HepG2 (cell line): ENCODE data around the gene SP6. TPM values are rescaled to one million over a fixed set of nuclear protein-coding genes. Genes with fewer than 3 reads are reported as not detected.

Experiments used
- EHMT2 ChIP-seq: fragments of 200-600 bp; sonication (generic); IDR thresholded peaks from 2 replicates; pipeline ENCODE4 v1.7.0; 2017; ENCODE audit warnings: antibody characterized with exemption, low read depth, low read length, borderline replicate concordance
- MAFF ChIP-seq: IDR thresholded peaks from 2 replicates; pipeline ENCODE4 v1.6.1; 2011; ENCODE audit warnings: low read depth, low read length, improper control_type of control experiment
- ZBTB20 ChIP-seq: sonication (generic); formaldehyde crosslinking; IDR thresholded peaks from 2 replicates; pipeline ENCODE4 v1.8.1; 2023; ENCODE audit warnings: missing genetic modification reagents, low read depth, mild to moderate bottlenecking, borderline replicate concordance
- ZNF629 ChIP-seq: sonication (generic); formaldehyde crosslinking; conservative IDR thresholded peaks from 2 replicates; pipeline ENCODE4 v1.5.0; 2020; ENCODE audit warnings: missing genetic modification reagents
- polyA plus RNA-seq, 8 experiments: library from polyadenylated mRNA; depleted of rRNA in 3 of 8; stranded (reverse) in 7 of 8; unstranded in 1 of 8; fragments of >200 nt; fragmentation: Illumina TruSeq in 4 of 8; extraction: Trizol in 4 of 8; gene quantifications; 2 replicates each; pipeline versions ENCODE4 v1.2.1 to v1.2.3, GENCODE V29; 2011 to 2016; ENCODE audit warnings: low read depth in 4 of 8, missing spikeins in 1 of 8, mixed read lengths in 1 of 8; ENCODE audit not compliant: insufficient read depth in 1 of 8
- total RNA-seq, 5 experiments: library from RNA; depleted of rRNA; stranded (reverse); fragments of >200 nt; fragmentation: Illumina TruSeq; extraction: Trizol; gene quantifications; 2 replicates each; pipeline ENCODE4 v1.2.3, GENCODE V29; 2016; ENCODE audit warnings: low read depth in 1 of 5
- TF ChIP-seq, protein P1 (sequence below): sonication (generic); formaldehyde crosslinking; IDR thresholded peaks from 2 replicates; pipeline ENCODE4 v1.4.0; 2020; ENCODE audit warnings: low read depth, missing genetic modification reagents
- TF ChIP-seq, protein P2 (sequence below): sonication (generic); formaldehyde crosslinking; IDR thresholded peaks from 2 replicates; pipeline ENCODE4 v1.4.0; 2020; ENCODE audit warnings: missing genetic modification reagents

The SP6 gene
- total and polyA plus RNA-seq, 2 of the 13 experiments (the other 11 are each of a cell fraction or from before 2014, with no cell fraction given), result 0.07 TPM

- TF ChIP-seq, protein P1, sequence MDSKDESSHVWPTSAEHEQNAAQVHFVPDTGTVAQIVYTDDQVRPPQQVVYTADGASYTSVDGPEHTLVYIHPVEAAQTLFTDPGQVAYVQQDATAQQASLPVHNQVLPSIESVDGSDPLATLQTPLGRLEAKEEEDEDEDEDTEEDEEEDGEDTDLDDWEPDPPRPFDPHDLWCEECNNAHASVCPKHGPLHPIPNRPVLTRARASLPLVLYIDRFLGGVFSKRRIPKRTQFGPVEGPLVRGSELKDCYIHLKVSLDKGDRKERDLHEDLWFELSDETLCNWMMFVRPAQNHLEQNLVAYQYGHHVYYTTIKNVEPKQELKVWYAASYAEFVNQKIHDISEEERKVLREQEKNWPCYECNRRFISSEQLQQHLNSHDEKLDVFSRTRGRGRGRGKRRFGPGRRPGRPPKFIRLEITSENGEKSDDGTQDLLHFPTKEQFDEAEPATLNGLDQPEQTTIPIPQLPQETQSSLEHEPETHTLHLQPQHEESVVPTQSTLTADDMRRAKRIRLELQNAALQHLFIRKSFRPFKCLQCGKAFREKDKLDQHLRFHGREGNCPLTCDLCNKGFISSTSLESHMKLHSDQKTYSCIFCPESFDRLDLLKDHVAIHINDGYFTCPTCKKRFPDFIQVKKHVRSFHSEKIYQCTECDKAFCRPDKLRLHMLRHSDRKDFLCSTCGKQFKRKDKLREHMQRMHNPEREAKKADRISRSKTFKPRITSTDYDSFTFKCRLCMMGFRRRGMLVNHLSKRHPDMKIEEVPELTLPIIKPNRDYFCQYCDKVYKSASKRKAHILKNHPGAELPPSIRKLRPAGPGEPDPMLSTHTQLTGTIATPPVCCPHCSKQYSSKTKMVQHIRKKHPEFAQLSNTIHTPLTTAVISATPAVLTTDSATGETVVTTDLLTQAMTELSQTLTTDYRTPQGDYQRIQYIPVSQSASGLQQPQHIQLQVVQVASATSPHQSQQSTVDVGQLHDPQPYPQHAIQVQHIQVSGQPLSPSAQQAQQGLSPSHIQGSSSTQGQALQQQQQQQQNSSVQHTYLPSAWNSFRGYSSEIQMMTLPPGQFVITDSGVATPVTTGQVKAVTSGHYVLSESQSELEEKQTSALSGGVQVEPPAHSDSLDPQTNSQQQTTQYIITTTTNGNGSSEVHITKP (CRISPR knock-in tag), result no peak
- TF ChIP-seq MAFF, result 0 out of 2 replicates have a peak, but pooled peaks have one; percentile 32
- TF ChIP-seq ZBTB20 (CRISPR knock-in tag), result no peak
- TF ChIP-seq EHMT2, result no peak
- TF ChIP-seq ZNF629 (CRISPR knock-in tag), result peak; percentile 50; the same call in 1 of the 2 replicates
- TF ChIP-seq, protein P2, sequence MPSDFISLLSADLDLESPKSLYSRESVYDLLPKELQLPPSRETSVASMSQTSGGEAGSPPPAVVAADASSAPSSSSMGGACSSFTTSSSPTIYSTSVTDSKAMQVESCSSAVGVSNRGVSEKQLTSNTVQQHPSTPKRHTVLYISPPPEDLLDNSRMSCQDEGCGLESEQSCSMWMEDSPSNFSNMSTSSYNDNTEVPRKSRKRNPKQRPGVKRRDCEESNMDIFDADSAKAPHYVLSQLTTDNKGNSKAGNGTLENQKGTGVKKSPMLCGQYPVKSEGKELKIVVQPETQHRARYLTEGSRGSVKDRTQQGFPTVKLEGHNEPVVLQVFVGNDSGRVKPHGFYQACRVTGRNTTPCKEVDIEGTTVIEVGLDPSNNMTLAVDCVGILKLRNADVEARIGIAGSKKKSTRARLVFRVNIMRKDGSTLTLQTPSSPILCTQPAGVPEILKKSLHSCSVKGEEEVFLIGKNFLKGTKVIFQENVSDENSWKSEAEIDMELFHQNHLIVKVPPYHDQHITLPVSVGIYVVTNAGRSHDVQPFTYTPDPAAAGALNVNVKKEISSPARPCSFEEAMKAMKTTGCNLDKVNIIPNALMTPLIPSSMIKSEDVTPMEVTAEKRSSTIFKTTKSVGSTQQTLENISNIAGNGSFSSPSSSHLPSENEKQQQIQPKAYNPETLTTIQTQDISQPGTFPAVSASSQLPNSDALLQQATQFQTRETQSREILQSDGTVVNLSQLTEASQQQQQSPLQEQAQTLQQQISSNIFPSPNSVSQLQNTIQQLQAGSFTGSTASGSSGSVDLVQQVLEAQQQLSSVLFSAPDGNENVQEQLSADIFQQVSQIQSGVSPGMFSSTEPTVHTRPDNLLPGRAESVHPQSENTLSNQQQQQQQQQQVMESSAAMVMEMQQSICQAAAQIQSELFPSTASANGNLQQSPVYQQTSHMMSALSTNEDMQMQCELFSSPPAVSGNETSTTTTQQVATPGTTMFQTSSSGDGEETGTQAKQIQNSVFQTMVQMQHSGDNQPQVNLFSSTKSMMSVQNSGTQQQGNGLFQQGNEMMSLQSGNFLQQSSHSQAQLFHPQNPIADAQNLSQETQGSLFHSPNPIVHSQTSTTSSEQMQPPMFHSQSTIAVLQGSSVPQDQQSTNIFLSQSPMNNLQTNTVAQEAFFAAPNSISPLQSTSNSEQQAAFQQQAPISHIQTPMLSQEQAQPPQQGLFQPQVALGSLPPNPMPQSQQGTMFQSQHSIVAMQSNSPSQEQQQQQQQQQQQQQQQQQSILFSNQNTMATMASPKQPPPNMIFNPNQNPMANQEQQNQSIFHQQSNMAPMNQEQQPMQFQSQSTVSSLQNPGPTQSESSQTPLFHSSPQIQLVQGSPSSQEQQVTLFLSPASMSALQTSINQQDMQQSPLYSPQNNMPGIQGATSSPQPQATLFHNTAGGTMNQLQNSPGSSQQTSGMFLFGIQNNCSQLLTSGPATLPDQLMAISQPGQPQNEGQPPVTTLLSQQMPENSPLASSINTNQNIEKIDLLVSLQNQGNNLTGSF (CRISPR knock-in tag), result no peak
These were observed 35.7 kb downstream of the SP6 start (continued) for GRCh38 chr17:47815106-47815918.
